IMR-90 (cell line): Measurements from ENCODE around the gene TLCD1. TPM values are rescaled to one million over a fixed set of nuclear protein-coding genes. Genes with fewer than 3 reads are reported as not detected.

Experiments used
- ATAC-seq: fragments of 200-7000 bp; cut with Tn5 transposase; 2 replicates; pipeline ENCODE4 v1.9.1; 2020; ENCODE audit warnings: low read depth, mild to moderate bottlenecking, moderate library complexity
- BruUV-seq: library from RNA; stranded (reverse); fragments of 400-500 nt; replicated peaks from 2 replicates; lab custom pipeline; 2021; lab: Mats Ljungman, UMichigan
- CTCF ChIA-PET: fragments of 300-600 bp; formaldehyde crosslinking; extraction: SDS; loops from one replicate; lab custom pipeline; 2021; ENCODE audit warnings: antibody characterized with exemption; lab: Yijun Ruan, JAX
- POLR2A ChIA-PET: fragments of 300-600 bp; sonication (Branson Sonifier 250); formaldehyde crosslinking; loops from one replicate; lab custom pipeline; 2022; ENCODE audit warnings: antibody characterized with exemption; ENCODE audit not compliant: unreplicated experiment; lab: Charles Lee
- DNase-seq: peaks from one replicate; pipeline ENCODE4 v3.0.0; 2013
- H2AFZ ChIP-seq: replicated peaks from 2 replicates; pipeline ENCODE3; 2013; ENCODE audit warnings: low read length, mild to moderate bottlenecking; ENCODE audit not compliant: poor library complexity
- H2AK5ac ChIP-seq: 2 replicates; pipeline ENCODE4 v1.6.1; 2013; ENCODE audit warnings: low read depth, low read length, inconsistent platforms
- H2AK9ac ChIP-seq: replicated peaks from 2 replicates; pipeline ENCODE3; 2013; ENCODE audit warnings: mild to moderate bottlenecking, low read depth, low read length, moderate library complexity; ENCODE audit not compliant: poor library complexity
- H2BK120ac ChIP-seq: 2 replicates; pipeline ENCODE4 v1.6.1; 2013; ENCODE audit warnings: low read depth, low read length, inconsistent platforms
- H2BK15ac ChIP-seq: 3 replicates; pipeline ENCODE4 v1.6.1; 2013; ENCODE audit warnings: low read depth, low read length, inconsistent platforms
- H2BK20ac ChIP-seq: 2 replicates; pipeline ENCODE4 v1.6.1; 2013; ENCODE audit warnings: low read depth, mild to moderate bottlenecking, inconsistent platforms, low read length, moderate library complexity
- H2BK5ac ChIP-seq: 2 replicates; pipeline ENCODE4 v1.6.1; 2013; ENCODE audit warnings: mild to moderate bottlenecking, low read depth, low read length, inconsistent platforms; ENCODE audit not compliant: poor library complexity, severe bottlenecking
- H3K14ac ChIP-seq: replicated peaks from 2 replicates; pipeline ENCODE4 v1.6.1; 2013; ENCODE audit warnings: low read depth, low read length, inconsistent platforms
- H3K18ac ChIP-seq: 2 replicates; pipeline ENCODE4 v1.6.1; 2013; ENCODE audit warnings: low read depth, low read length, control low read depth
- H3K23ac ChIP-seq: 2 replicates; pipeline ENCODE4 v1.6.1; 2013; ENCODE audit warnings: low read depth, low read length, inconsistent platforms
- H3K27ac ChIP-seq: 2 replicates; pipeline ENCODE4 v1.5.1; 2013; ENCODE audit warnings: mild to moderate bottlenecking, control low read depth, low read length; ENCODE audit not compliant: insufficient read depth
- H3K27me3 ChIP-seq: 2 replicates; pipeline ENCODE4 v1.6.1; 2013; ENCODE audit warnings: low read length; ENCODE audit not compliant: control insufficient read depth, insufficient read depth
- H3K36me3 ChIP-seq: 2 replicates; pipeline ENCODE4 v1.6.1; 2013; ENCODE audit warnings: low read length, mixed read lengths; ENCODE audit not compliant: control insufficient read depth, insufficient read depth
- H3K4ac ChIP-seq: 2 replicates; pipeline ENCODE4 v1.6.1; 2013; ENCODE audit warnings: low read depth, low read length, inconsistent platforms
- H3K4me1 ChIP-seq: 2 replicates; pipeline ENCODE4 v1.6.1; 2013; ENCODE audit warnings: low read length, mixed read lengths; ENCODE audit not compliant: control insufficient read depth, insufficient read depth
- H3K4me2 ChIP-seq: 2 replicates; pipeline ENCODE4 v1.6.1; 2013; ENCODE audit warnings: low read depth, mild to moderate bottlenecking, control low read depth, low read length, moderate library complexity
- H3K4me3 ChIP-seq: 2 replicates; pipeline ENCODE4 v1.5.1; 2013; ENCODE audit warnings: low read depth, mild to moderate bottlenecking, control low read depth, low read length, moderate library complexity; ENCODE audit not compliant: insufficient read depth
- H3K56ac ChIP-seq: 2 replicates; pipeline ENCODE4 v1.6.1; 2013; ENCODE audit warnings: low read length, inconsistent platforms; ENCODE audit not compliant: insufficient read depth; ENCODE audit errors: extremely low read depth
- H3K79me1 ChIP-seq, 2 experiments: 2 replicates each; pipeline ENCODE4 v1.6.1; 2013; ENCODE audit warnings: low read length in 2 of 2, inconsistent platforms in 1 of 2, low read depth in 1 of 2
- H3K9ac ChIP-seq: 2 replicates; pipeline ENCODE4 v1.6.1; 2013; ENCODE audit warnings: low read depth, low read length, control low read depth
- H3K9me1 ChIP-seq: 2 replicates; pipeline ENCODE4 v1.6.1; 2013; ENCODE audit warnings: low read length, inconsistent platforms; ENCODE audit not compliant: insufficient read depth
- H3K9me3 ChIP-seq: 2 replicates; pipeline ENCODE4 v1.6.1; 2013; ENCODE audit warnings: low read length; ENCODE audit not compliant: control insufficient read depth, insufficient read depth
- H4K20me1 ChIP-seq: 2 replicates; pipeline ENCODE4 v1.6.1; 2013; ENCODE audit warnings: low read length, inconsistent platforms; ENCODE audit not compliant: insufficient read depth
- H4K5ac ChIP-seq: 2 replicates; pipeline ENCODE4 v1.6.1; 2013; ENCODE audit warnings: mild to moderate bottlenecking, low read depth, low read length, control low read depth
- H4K8ac ChIP-seq, 2 experiments: 2 replicates each; pipeline ENCODE4 v1.6.1; 2013; ENCODE audit warnings: low read depth in 2 of 2, low read length in 2 of 2, control low read depth in 1 of 2, inconsistent platforms in 1 of 2
- H4K91ac ChIP-seq: 2 replicates; pipeline ENCODE4 v1.6.1; 2013; ENCODE audit warnings: low read depth, low read length, inconsistent platforms; ENCODE audit not compliant: insufficient read depth
- BHLHE40 ChIP-seq: fragments of 150-350 bp; IDR thresholded peaks from 2 replicates; pipeline ENCODE4 v1.6.1; 2016; ENCODE audit warnings: mild to moderate bottlenecking, low read depth, low read length
- CEBPB ChIP-seq: IDR thresholded peaks from 2 replicates; pipeline ENCODE4 v1.6.1; 2012; ENCODE audit warnings: low read depth, low read length, improper control_type of control experiment
- CHD1 ChIP-seq: IDR thresholded peaks from 2 replicates; pipeline ENCODE4 v1.6.1; 2012; ENCODE audit warnings: low read depth, low read length, improper control_type of control experiment
- FOS ChIP-seq: fragments of 150-350 bp; IDR thresholded peaks from 2 replicates; pipeline ENCODE4 v1.6.1; 2016; ENCODE audit warnings: low read depth, low read length
- MAFK ChIP-seq: IDR thresholded peaks from 2 replicates; pipeline ENCODE4 v1.6.1; 2012; ENCODE audit warnings: low read depth, low read length, improper control_type of control experiment
- MAZ ChIP-seq: IDR thresholded peaks from 2 replicates; pipeline ENCODE4 v1.6.1; 2012; ENCODE audit warnings: low read depth, mild to moderate bottlenecking, low read length, improper control_type of control experiment, moderate library complexity, borderline replicate concordance
- MXI1 ChIP-seq: IDR thresholded peaks from 2 replicates; pipeline ENCODE4 v1.6.1; 2012; ENCODE audit warnings: low read depth, mild to moderate bottlenecking, low read length, moderate library complexity, borderline replicate concordance
- NFE2L2 ChIP-seq: fragments of 150-350 bp; IDR thresholded peaks from 2 replicates; pipeline ENCODE4 v1.6.1; 2016; ENCODE audit warnings: low read depth, mild to moderate bottlenecking, low read length
- POLR2A ChIP-seq: IDR thresholded peaks from 2 replicates; pipeline ENCODE4 v1.6.1; 2012; ENCODE audit warnings: mild to moderate bottlenecking, low read depth, low read length
- RAD21 ChIP-seq: IDR thresholded peaks from 2 replicates; pipeline ENCODE4 v1.6.1; 2012; ENCODE audit warnings: low read length, improper control_type of control experiment
- RCOR1 ChIP-seq: IDR thresholded peaks from 2 replicates; pipeline ENCODE4 v1.6.1; 2012; ENCODE audit warnings: mild to moderate bottlenecking, low read length, improper control_type of control experiment; ENCODE audit not compliant: insufficient replicate concordance
- RFX5 ChIP-seq: IDR thresholded peaks from 2 replicates; pipeline ENCODE4 v1.8.0; 2012; ENCODE audit warnings: low read depth, mild to moderate bottlenecking, low read length, moderate library complexity
- SMC3 ChIP-seq: fragments of 150-350 bp; IDR thresholded peaks from 2 replicates; pipeline ENCODE4 v1.6.1; 2016; ENCODE audit warnings: low read depth, mild to moderate bottlenecking, antibody characterized with exemption, low read length, moderate library complexity
- whole genome bisulfite sequencing, 2 experiments: methylation state at CpG; one replicate each; pipeline versions ENCODE4 v1.1.5 to v1.1.7; 2013; ENCODE audit warnings: missing lambda C conversion rate in 2 of 2; ENCODE audit not compliant: insufficient read length in 1 of 2; ENCODE audit errors: extremely low coverage in 2 of 2; 5-methylcytosine and 5-hydroxymethylcytosine counted together
- dilution Hi-C: fragments of 300-500 bp; cut with HindIII; formaldehyde crosslinking; loops from one replicate; pipeline ENCODE4 v1.14.3; 2018; ENCODE audit warnings: low sequenced_read_pairs; ENCODE audit not compliant: unreplicated experiment
- in situ Hi-C: fragments of 300-500 bp; cut with MboI; formaldehyde crosslinking; loops from 3 replicates; pipeline ENCODE4 v1.14.3; 2019; ENCODE audit warnings: low sequenced_read_pairs, inconsistent platforms, mixed read lengths
- intact Hi-C: fragments of 100-400 bp; cut with micrococcal nuclease; formaldehyde crosslinking; loops from 2 replicates; pipeline ENCODE4 v1.10.0; 2022
- polyA plus RNA-seq, 3 experiments: library from polyadenylated mRNA; depleted of rRNA; stranded (reverse); fragments of >200 nt; gene quantifications; 2 replicates each; pipeline ENCODE4 v1.2.3, GENCODE V29; 2012; ENCODE audit warnings: low replicate concordance in 1 of 3
- total RNA-seq: library from RNA; depleted of rRNA; stranded (reverse); fragments of >200 nt; gene quantifications from 2 replicates; pipeline ENCODE4 v1.2.3, GENCODE V29; 2012
- TF ChIP-seq, protein P1 (sequence below): conservative IDR thresholded peaks from 2 replicates; pipeline ENCODE4 v1.5.1; 2012; ENCODE audit warnings: mild to moderate bottlenecking, low read depth, low read length, improper control_type of control experiment
- TF ChIP-seq, protein P2 (sequence below): fragments of 150-350 bp; IDR thresholded peaks from 2 replicates; pipeline ENCODE4 v1.6.1; 2017; ENCODE audit warnings: mild to moderate bottlenecking, antibody characterized with exemption, low read length, low read depth
- TF ChIP-seq, protein P3 (sequence below): fragments of 150-350 bp; IDR thresholded peaks from 2 replicates; pipeline ENCODE4 v1.6.1; 2016; ENCODE audit warnings: low read depth, mild to moderate bottlenecking, low read length, moderate library complexity, borderline replicate concordance

Gene TLCD1
- total and polyA plus RNA-seq, 2 of the 4 experiments (the other 2 are of a cell fraction): 3.6 to 9.3 TPM

DNA sequence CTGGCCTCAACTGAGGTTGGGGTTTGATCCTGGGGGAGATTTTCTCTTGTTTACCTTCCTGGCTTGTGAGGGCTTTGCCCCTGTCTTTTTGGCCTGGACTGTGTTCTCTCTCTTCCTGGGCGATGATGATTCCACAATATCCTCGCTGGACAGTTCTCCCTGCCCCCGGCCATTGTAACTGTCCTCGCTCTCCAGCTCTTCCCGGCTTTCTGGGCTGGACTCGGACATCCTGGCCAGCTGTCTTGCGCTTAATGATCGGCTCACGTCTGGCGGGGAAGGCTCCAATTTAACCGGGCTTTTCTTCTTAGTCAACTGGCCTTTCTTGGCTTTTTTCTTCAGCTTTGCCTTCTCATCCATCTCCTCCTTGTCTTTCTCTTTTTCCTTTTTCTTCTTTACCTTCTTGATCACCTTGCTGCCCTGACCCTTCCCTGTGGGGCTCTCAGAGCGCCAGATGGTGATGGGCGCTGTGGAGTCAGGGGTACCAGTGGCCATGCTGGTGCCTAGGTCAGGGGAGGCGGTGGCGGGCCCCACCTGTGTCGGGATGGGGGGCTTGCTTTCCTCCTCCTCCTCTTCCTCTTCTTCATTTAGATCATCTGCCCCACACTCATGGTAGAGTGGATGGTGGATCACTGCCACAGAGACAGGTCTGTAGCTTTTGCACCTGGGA lies 22.3 kb downstream of the TLCD1 start:
- no peak overlapping the region for H3K23ac ChIP-seq
- H2BK5ac ChIP-seq: no peak overlapping the region
- no peak overlapping the region for H2AFZ ChIP-seq
- no peaks in the 10 kb centered on the region for H3K9me3 ChIP-seq
- TF ChIP-seq MXI1 (no peak), SMC3 (no peak), NFE2L2 (no peak), RFX5 (no peak), POLR2A (no peak), MAFK (no peak), CEBPB (no peak), CHD1 (no peak), RCOR1 (no peak), MAZ (no peak), RAD21 (no peak), FOS (no peak), BHLHE40 (no peak)
- TF ChIP-seq, protein P1, sequence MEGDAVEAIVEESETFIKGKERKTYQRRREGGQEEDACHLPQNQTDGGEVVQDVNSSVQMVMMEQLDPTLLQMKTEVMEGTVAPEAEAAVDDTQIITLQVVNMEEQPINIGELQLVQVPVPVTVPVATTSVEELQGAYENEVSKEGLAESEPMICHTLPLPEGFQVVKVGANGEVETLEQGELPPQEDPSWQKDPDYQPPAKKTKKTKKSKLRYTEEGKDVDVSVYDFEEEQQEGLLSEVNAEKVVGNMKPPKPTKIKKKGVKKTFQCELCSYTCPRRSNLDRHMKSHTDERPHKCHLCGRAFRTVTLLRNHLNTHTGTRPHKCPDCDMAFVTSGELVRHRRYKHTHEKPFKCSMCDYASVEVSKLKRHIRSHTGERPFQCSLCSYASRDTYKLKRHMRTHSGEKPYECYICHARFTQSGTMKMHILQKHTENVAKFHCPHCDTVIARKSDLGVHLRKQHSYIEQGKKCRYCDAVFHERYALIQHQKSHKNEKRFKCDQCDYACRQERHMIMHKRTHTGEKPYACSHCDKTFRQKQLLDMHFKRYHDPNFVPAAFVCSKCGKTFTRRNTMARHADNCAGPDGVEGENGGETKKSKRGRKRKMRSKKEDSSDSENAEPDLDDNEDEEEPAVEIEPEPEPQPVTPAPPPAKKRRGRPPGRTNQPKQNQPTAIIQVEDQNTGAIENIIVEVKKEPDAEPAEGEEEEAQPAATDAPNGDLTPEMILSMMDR: no peak
- TF ChIP-seq, protein P2, sequence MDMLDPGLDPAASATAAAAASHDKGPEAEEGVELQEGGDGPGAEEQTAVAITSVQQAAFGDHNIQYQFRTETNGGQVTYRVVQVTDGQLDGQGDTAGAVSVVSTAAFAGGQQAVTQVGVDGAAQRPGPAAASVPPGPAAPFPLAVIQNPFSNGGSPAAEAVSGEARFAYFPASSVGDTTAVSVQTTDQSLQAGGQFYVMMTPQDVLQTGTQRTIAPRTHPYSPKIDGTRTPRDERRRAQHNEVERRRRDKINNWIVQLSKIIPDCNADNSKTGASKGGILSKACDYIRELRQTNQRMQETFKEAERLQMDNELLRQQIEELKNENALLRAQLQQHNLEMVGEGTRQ: no peak
- TF ChIP-seq, protein P3, sequence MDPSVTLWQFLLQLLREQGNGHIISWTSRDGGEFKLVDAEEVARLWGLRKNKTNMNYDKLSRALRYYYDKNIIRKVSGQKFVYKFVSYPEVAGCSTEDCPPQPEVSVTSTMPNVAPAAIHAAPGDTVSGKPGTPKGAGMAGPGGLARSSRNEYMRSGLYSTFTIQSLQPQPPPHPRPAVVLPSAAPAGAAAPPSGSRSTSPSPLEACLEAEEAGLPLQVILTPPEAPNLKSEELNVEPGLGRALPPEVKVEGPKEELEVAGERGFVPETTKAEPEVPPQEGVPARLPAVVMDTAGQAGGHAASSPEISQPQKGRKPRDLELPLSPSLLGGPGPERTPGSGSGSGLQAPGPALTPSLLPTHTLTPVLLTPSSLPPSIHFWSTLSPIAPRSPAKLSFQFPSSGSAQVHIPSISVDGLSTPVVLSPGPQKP: no peak
- H4K5ac ChIP-seq: no peak overlapping the region
- no peak overlapping the region for H3K14ac ChIP-seq
- ChIA-PET CTCF (no interaction called here), POLR2A (no interaction called here)
- no peak overlapping the region for H3K4me2 ChIP-seq
- no peaks in the 10 kb centered on the region for H3K4me1 ChIP-seq
- intact Hi-C loops: no loop called here
- ATAC-seq: no peak
- H3K9me1 ChIP-seq: peaks cover 4% of the 10 kb centered on the region; the same call in 1 of the 2 replicates
- H2BK15ac ChIP-seq: no peak overlapping the region
- peaks cover 3% of the 10 kb centered on the region in 2 experiments; a peak in 1 of 4 replicates for H3K79me1 ChIP-seq
- H4K8ac ChIP-seq: no peak overlapping the region
- peaks cover 71% of the 10 kb centered on the region for H3K36me3 ChIP-seq
- H4K20me1 ChIP-seq: no peaks in the 10 kb centered on the region; the same call in 1 of the 2 replicates
- H3K18ac ChIP-seq: no peak overlapping the region
- WGBS, 2 experiments: 89% methylated on average over 11 of the region's 16 CpGs; no CpG with 5 or more reads in 1 of the 2 experiments
- no peak for DNase-seq
- H3K27ac ChIP-seq: no peak overlapping the region
- dilution Hi-C loops: no loop called here
- H2AK9ac ChIP-seq: no peak overlapping the region
- BruUV-seq: no TSS peak
- no peak overlapping the region for H4K91ac ChIP-seq
- H3K4ac ChIP-seq: no peak overlapping the region
- H3K4me3 ChIP-seq: no peak overlapping the region
- no peak overlapping the region for H3K56ac ChIP-seq
- no peak overlapping the region for H2BK120ac ChIP-seq
- in situ Hi-C loops: no loop called here
- H2AK5ac ChIP-seq: no peak overlapping the region
- no peaks in the 10 kb centered on the region for H3K27me3 ChIP-seq
- no peak overlapping the region for H2BK20ac ChIP-seq
- H3K9ac ChIP-seq: no peak overlapping the region
